Medulla oblongata (tissue), 1 donor: ENCODE measurements around the gene CCL22.

ENCODE experiments used
- DNase-seq: peaks from one replicate; pipeline ENCODE4 v3.0.0-alpha.2; 2015; ENCODE audit errors: extremely low spot score

The CCL22 gene

GRCh38 chr16:57376313-57376818 lies 17.8 kb downstream of the CCL22 start:
- DNase-seq, result no peak

- DNase-seq, result no peak
These were observed 18.7 kb downstream of the CCL22 start for GRCh38 chr16:57377080-57377841.

GRCh38 chr16:57379579-57379978 lies 21.0 kb downstream of the CCL22 start:
- DNase-seq, result no peak

GRCh38 chr16:57380671-57381462 lies 22.3 kb downstream of the CCL22 start:
- peak; percentile 44 for DNase-seq

- DNase-seq, result no peak
These were observed 23.4 kb downstream of the CCL22 start for GRCh38 chr16:57381791-57382534.

GRCh38 chr16:57382535-57383275 lies 24.1 kb downstream of the CCL22 start:
- no peak for DNase-seq

- DNase-seq, result peak; percentile 41
These were observed 25.0 kb downstream of the CCL22 start for GRCh38 chr16:57383276-57384247.

GRCh38 chr16:57384248-57385070 lies 25.9 kb downstream of the CCL22 start:
- DNase-seq, result peak; percentile 54

GRCh38 chr16:57385083-57385482 lies 26.5 kb downstream of the CCL22 start:
- DNase-seq, result no peak

GRCh38 chr16:57386381-57386951 lies 27.9 kb downstream of the CCL22 start:
- DNase-seq, result no peak

GRCh38 chr16:57387598-57388354 lies 29.2 kb downstream of the CCL22 start:
- DNase-seq, result no peak

GRCh38 chr16:57388359-57389086 lies 29.9 kb downstream of the CCL22 start:
- DNase-seq, result no peak

GRCh38 chr16:57389087-57389468 lies 30.5 kb downstream of the CCL22 start:
- no peak for DNase-seq

GRCh38 chr16:57390636-57391295 lies 32.2 kb downstream of the CCL22 start:
- no peak for DNase-seq

GRCh38 chr16:57391300-57391699 lies 32.7 kb downstream of the CCL22 start:
- no peak for DNase-seq

GRCh38 chr16:57391708-57392107 lies 33.1 kb downstream of the CCL22 start:
- no peak for DNase-seq

- no peak for DNase-seq
These were observed 34.1 kb downstream of the CCL22 start for GRCh38 chr16:57392694-57393093.
